CD14-positive monocyte (primary cell): ENCODE measurements around the gene NSUN7. TPM values are rescaled to one million over a fixed set of nuclear protein-coding genes. Genes with fewer than 3 reads are reported as not detected.

Experiments
- DNase-seq, 3 donors: peaks; one replicate each; pipeline ENCODE4 v3.0.0-alpha.2; 2011 to 2022
- H2AFZ ChIP-seq: 2 replicates; pipeline ENCODE4 v1.6.0; 2012; ENCODE audit warnings: mild to moderate bottlenecking, low read depth, low read length, inconsistent platforms; ENCODE audit not compliant: insufficient read depth, poor library complexity, severe bottlenecking
- H3K27ac ChIP-seq, 2 donors: 1 replicate in 1 of 2; 2 replicates in 1 of 2; pipeline ENCODE4 v1.5.1; 2012 to 2013; ENCODE audit warnings: low read length in 2 of 2, control low read depth in 1 of 2, inconsistent platforms in 1 of 2, low read depth in 1 of 2, mild to moderate bottlenecking in 1 of 2
- H3K27me3 ChIP-seq, 2 donors: one replicate each; pipeline versions ENCODE4 v1.6.0 to v1.6.1; 2011 to 2013; ENCODE audit warnings: low read length in 2 of 2; ENCODE audit not compliant: control insufficient read depth in 2 of 2, insufficient read depth in 2 of 2
- H3K36me3 ChIP-seq, 2 donors: replicated peaks in 1 of 2; 1 replicate in 1 of 2; 2 replicates in 1 of 2; pipeline versions ENCODE4 v1.5.1 to v1.6.1; 2012 to 2013; ENCODE audit warnings: low read length in 2 of 2, control low read depth in 1 of 2, inconsistent platforms in 1 of 2, mild to moderate bottlenecking in 1 of 2; ENCODE audit not compliant: insufficient read depth in 2 of 2, control insufficient read depth in 1 of 2
- H3K4me1 ChIP-seq, 2 donors: 1 replicate in 1 of 2; 2 replicates in 1 of 2; pipeline versions ENCODE4 v1.5.1 to v1.6.1; 2012 to 2013; ENCODE audit warnings: low read length in 2 of 2, control low read depth in 1 of 2, inconsistent platforms in 1 of 2, mild to moderate bottlenecking in 1 of 2, moderate library complexity in 1 of 2; ENCODE audit not compliant: insufficient read depth in 2 of 2, control insufficient read depth in 1 of 2
- H3K4me2 ChIP-seq: replicated peaks from 2 replicates; pipeline ENCODE3; 2012; ENCODE audit warnings: low read length, moderate library complexity, mild to moderate bottlenecking; ENCODE audit not compliant: poor library complexity, severe bottlenecking; ENCODE audit errors: extremely low read depth
- H3K4me3 ChIP-seq, 3 experiments: fragments of 200-600 bp in 1 of 3; sonication (generic) in 1 of 3; replicated peaks in 1 of 3; 1 replicate in 2 of 3; 2 replicates in 1 of 3; pipeline ENCODE4 v1.5.1; 2011 to 2013; ENCODE audit warnings: low read length in 3 of 3, mild to moderate bottlenecking in 3 of 3, control low read depth in 2 of 3, low read depth in 2 of 3, inconsistent platforms in 1 of 3, moderate library complexity in 1 of 3
- H3K79me2 ChIP-seq: 2 replicates; pipeline ENCODE4 v1.6.0; 2012; ENCODE audit warnings: mild to moderate bottlenecking, control low read depth, inconsistent platforms, low read length, moderate library complexity; ENCODE audit not compliant: insufficient read depth
- H3K9ac ChIP-seq: 2 replicates; pipeline ENCODE4 v1.6.0; 2017; ENCODE audit warnings: low read length, mild to moderate bottlenecking; ENCODE audit not compliant: insufficient read depth, poor library complexity, severe bottlenecking
- H3K9me3 ChIP-seq, 2 donors: replicated peaks in 1 of 2; 1 replicate in 1 of 2; 2 replicates in 1 of 2; pipeline versions ENCODE4 v1.5.1 to v1.6.1; 2012 to 2013; ENCODE audit warnings: low read length in 2 of 2, control low read depth in 1 of 2; ENCODE audit not compliant: control insufficient read depth in 1 of 2, insufficient read depth in 1 of 2
- H4K20me1 ChIP-seq: 2 replicates; pipeline ENCODE4 v1.6.0; 2012; ENCODE audit warnings: mild to moderate bottlenecking, low read length, control low read depth, moderate library complexity; ENCODE audit not compliant: insufficient read depth
- H3K27ac Mint-ChIP-seq, 7 donors: one replicate each; pipeline ENCODE4 v1.8.0; 2020; ENCODE audit warnings: mild to moderate bottlenecking in 7 of 7, mixed read lengths in 7 of 7, moderate library complexity in 6 of 7, inconsistent platforms in 2 of 7
- H3K27me3 Mint-ChIP-seq, 3 donors: one replicate each; pipeline ENCODE4 v1.8.0; 2021 to 2022; ENCODE audit warnings: low read depth in 3 of 3, mild to moderate bottlenecking in 3 of 3, mixed read lengths in 3 of 3, moderate library complexity in 3 of 3, inconsistent platforms in 1 of 3
- H3K36me3 Mint-ChIP-seq, 2 donors: one replicate each; pipeline ENCODE4 v1.8.0; 2020; ENCODE audit warnings: mixed read lengths in 2 of 2, inconsistent platforms in 1 of 2, mild to moderate bottlenecking in 1 of 2
- H3K4me1 Mint-ChIP-seq: one replicate; pipeline ENCODE4 v1.8.0; 2020; ENCODE audit warnings: mild to moderate bottlenecking, mixed read lengths
- H3K4me3 Mint-ChIP-seq, 2 donors: one replicate each; pipeline ENCODE4 v1.8.0; 2020; ENCODE audit warnings: mild to moderate bottlenecking in 2 of 2, mixed read lengths in 2 of 2, moderate library complexity in 1 of 2
- H3K9me3 Mint-ChIP-seq, 7 donors: one replicate each; pipeline ENCODE4 v1.8.0; 2020 to 2022; ENCODE audit warnings: mixed read lengths in 7 of 7, mild to moderate bottlenecking in 6 of 7, moderate library complexity in 6 of 7, inconsistent platforms in 2 of 7
- WGBS: methylation state at CpG from one replicate; pipeline ENCODE4 v1.1.5; 2013; ENCODE audit warnings: missing lambda C conversion rate; ENCODE audit not compliant: insufficient coverage; 5-methylcytosine and 5-hydroxymethylcytosine counted together
- intact Hi-C, 2 donors: fragments of 100-400 bp; cut with micrococcal nuclease; formaldehyde crosslinking; loops; one replicate each; pipeline versions ENCODE4 v1.15.0 to v1.15.1; 2023
- polyA minus RNA-seq: library from RNA; depleted of rRNA, polyadenylated mRNA; stranded (reverse); fragments of >200 nt; gene quantifications from 2 replicates; pipeline ENCODE4 v1.2.3, GENCODE V29; 2012
- polyA plus RNA-seq, 3 donors: library from polyadenylated mRNA; depleted of rRNA in 1 of 3; unstranded in 2 of 3; stranded (reverse) in 1 of 3; fragments of 300-500 nt in 2 of 3; fragments of >200 nt in 1 of 3; fragmentation: Illumina TruSeq in 2 of 3; gene quantifications; 1 replicate in 2 of 3; 2 replicates in 1 of 3; pipeline ENCODE4 v1.2.3, GENCODE V29; 2012 to 2021
- total RNA-seq, 12 experiments: library from RNA in 1 of 12; stranded (reverse) in 1 of 12; fragments of 120-200 nt in 1 of 12; gene quantifications; one replicate each; pipeline ENCODE4 v1.2.4 and lab custom pipeline; 2013 to 2026; ENCODE audit warnings: mixed read lengths in 6 of 12, inconsistent platforms in 1 of 12
- TF ChIP-seq, protein P1 (sequence below): fragments of 200-600 bp; IDR thresholded peaks from one replicate; pipeline ENCODE4 v1.8.0; 2022; ENCODE audit warnings: antibody characterized with exemption, mild to moderate bottlenecking

NSUN7 gene, protein sequence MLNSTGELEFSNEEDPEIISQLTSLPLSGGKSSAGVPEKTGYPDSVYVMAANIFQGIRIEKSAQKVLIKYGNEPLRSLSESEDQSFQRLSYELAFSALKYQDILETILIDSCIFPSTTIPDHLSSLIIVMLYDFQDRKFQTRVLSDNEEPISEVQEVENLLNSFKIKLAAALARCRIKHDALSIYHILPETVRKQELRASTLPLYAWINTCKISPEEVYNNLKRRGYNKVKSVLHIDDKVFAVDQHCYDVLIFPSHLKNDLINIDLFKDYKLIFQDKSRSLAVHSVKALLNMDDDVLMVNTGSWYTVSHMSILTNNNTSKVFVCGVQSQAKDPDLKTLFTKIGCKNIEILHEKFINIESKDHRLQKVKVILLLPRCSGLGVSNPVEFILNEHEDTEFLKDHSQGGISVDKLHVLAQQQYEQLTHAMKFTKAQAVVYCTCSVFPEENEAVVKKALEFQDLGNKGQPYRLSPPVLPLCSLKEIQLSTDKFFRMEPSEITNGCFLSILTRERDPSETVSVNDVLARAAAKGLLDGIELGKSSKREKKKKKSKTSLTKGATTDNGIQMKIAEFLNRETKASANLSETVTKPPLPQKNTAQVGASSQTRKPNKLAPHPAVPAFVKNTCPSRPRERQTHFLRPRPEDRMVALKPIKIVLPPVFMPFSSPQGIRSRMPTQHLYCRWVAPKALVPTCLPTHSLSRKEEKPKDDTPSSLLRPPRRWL
- total RNA-seq (2013), result 0.52 TPM
- under 1 TPM; 0.21 to 0.62 (median 0.57) TPM for polyA plus RNA-seq
- 0.42 and 0.56 TPM in 2 replicates for polyA minus RNA-seq
- total RNA-seq (lab: John Stamatoyannopoulos, UW), result 0.64 to 3.8 (median 1.4) reads per million in 11 experiments

DNA sequence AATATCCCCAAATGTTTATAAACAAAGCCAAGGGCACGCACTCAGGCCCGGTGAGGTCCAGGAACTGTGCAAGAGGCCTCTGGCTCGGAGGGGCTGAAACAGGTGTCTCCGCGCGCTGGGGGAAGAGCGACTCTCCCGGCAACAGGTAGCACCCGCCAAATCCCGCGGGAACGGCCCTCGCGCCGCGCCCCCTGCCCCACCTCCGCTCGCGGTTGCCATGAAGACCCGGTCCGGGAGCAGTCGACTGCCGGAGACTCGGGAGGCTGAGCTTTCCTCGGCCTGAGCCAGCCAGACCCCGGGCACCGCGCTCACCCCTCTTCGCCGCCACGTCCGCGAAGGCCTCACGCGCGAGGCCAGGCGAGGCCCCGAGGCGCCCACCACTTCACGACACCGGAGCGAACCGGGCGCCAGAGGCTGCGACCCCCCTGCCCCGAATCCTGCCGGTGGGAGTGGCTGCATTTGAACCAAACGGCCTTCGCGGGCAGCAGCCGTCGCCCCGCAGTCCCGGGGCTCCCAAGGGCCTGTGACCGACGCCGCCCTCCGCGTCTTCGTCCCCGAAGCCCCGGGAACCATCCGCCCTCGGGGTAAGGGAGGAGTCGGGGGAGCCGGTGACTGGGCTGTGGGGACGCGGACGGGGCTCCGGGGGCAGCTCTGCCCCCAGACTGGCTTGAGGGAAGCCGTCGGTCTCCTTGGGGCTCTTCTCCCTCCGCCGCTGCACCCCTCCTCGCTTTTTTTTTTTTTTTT, at the start of gene NSUN7:
Gene NSUN7, plus strand, starts transcription at position 239 of the 744 bp plus-strand sequence. CDS start 739 bp downstream, outside the sequence.
- Histone ChIP-seq H3K79me2 (no peaks in the 10 kb centered on the region), H3K36me3 (no peaks in the 10 kb centered on the region), H3K27me3 (peaks cover 8 to 22% of the 10 kb centered on the region in 2 donors), H3K9ac (peak within 1 kb of the TSS; percentile 79), H3K27ac (peak within 1 kb of the TSS in 1 of 2 donors; percentile 41), H3K4me2 (peak within 1 kb of the TSS; percentile 91), H2AFZ (peak within 1 kb of the TSS; percentile 97), H3K4me1 (peaks cover 14 to 15% of the 10 kb centered on the region in 2 donors), H3K4me3 (peak within 1 kb of the TSS; percentile 49 to 74 (median 51)), H4K20me1 (no peaks in the 10 kb centered on the region), H3K9me3 (peaks cover 0 to 4% of the 10 kb centered on the region in 2 donors)
- peak in 2 of 3 donors; percentile 23 to 37 for DNase-seq
- intact Hi-C loops, result loop anchor here in 1 of 2 donors (5.0 kb wide), 1 partner anchor 37 kb away; no protein-coding TSS in a partner anchor
- Mint-ChIP-seq H3K36me3 (peaks cover 0 to 7% of the 10 kb centered on the region in 2 donors), H3K27me3 (peaks cover 19 to 35% (median 31%) of the 10 kb centered on the region in 3 donors), H3K27ac (peak within 1 kb of the TSS in 3 of 7 donors; percentile 26 to 49 (median 36)), H3K9me3 (peaks cover 0 to 24% (median 5%) of the 10 kb centered on the region in 7 donors), H3K4me3 (peak within 1 kb of the TSS; percentile 83 to 92), H3K4me1 (peaks cover 11% of the 10 kb centered on the region)
- WGBS, result 0% methylated on average over 67 of the region's 75 CpGs
- TF ChIP-seq, protein P1, sequence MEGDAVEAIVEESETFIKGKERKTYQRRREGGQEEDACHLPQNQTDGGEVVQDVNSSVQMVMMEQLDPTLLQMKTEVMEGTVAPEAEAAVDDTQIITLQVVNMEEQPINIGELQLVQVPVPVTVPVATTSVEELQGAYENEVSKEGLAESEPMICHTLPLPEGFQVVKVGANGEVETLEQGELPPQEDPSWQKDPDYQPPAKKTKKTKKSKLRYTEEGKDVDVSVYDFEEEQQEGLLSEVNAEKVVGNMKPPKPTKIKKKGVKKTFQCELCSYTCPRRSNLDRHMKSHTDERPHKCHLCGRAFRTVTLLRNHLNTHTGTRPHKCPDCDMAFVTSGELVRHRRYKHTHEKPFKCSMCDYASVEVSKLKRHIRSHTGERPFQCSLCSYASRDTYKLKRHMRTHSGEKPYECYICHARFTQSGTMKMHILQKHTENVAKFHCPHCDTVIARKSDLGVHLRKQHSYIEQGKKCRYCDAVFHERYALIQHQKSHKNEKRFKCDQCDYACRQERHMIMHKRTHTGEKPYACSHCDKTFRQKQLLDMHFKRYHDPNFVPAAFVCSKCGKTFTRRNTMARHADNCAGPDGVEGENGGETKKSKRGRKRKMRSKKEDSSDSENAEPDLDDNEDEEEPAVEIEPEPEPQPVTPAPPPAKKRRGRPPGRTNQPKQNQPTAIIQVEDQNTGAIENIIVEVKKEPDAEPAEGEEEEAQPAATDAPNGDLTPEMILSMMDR, result no peak
